Measurements from ENCODE around the gene PHF1. TPM values are rescaled to one million over a fixed set of nuclear protein-coding genes. Genes with fewer than 3 reads are reported as not detected.

The PHF1 gene
- polyA plus RNA-seq, 1 donor (not counting 4 experiments of a cell fraction or from before 2014, with no cell fraction given) = 15.8 TPM

DNA sequence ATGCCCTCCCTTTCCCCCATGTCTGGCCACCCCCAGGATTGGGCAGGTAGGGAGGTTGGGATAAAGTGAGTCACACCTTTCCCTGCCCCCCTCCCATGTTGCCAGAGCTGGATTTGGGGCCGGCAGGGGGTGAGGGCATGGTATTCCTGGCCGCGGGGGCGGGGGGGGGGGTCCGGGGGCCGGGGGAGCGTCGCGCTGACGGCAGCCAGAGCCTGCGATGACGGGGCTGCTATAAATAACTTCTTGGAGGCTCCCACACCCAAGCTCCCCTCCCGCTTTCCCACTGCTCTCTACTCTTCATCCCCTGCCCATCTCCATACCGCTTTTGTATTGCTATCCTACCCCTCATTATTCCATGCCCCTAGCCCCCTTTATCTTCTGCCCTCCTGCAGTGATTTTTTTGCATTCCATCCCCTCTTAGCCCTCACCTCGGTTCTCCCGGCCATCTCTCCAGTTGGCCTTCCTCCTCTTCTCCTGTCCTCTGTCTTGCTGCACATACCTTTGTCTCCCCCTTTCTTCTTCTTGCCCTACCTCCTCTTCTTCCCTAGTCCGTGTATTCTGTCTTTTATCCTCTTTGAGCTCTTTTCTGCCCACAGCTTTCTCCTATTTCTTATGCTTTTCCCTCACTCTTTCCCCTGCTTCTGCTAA, 22.9 kb downstream of the PHF1 start:
- Histone ChIP-seq H3K4me2 (ENCODE audit: control insufficient read depth, extremely low read depth, insufficient read depth, low read depth, low read length) (no peak overlapping the region), H3K27ac (ENCODE audit: control insufficient read depth, insufficient read depth, low read length) (no peak overlapping the region), H3K79me2 (ENCODE audit: control insufficient read depth, insufficient read depth, low read length) (peaks cover 2% of the 10 kb centered on the region), H3K27me3 (ENCODE audit: control insufficient read depth, extremely low read depth, insufficient read depth, low read length) (no peaks in the 10 kb centered on the region), H3K9me3 (ENCODE audit: control insufficient read depth, low read depth, low read length) (no peaks in the 10 kb centered on the region), H3K4me1 (ENCODE audit: control insufficient read depth, extremely low read depth, insufficient read depth, low read length) (peaks cover 27% of the 10 kb centered on the region), H3K9me1 (ENCODE audit: control insufficient read depth, extremely low read depth, insufficient read depth, low read length) (no peaks in the 10 kb centered on the region), H4K20me1 (ENCODE audit: control insufficient read depth, extremely low read depth, insufficient read depth, low read length) (no peaks in the 10 kb centered on the region), H3K36me3 (ENCODE audit: control insufficient read depth in 2 of 2, extremely low read depth in 1 of 2, insufficient read depth in 2 of 2, low read length in 2 of 2) (peaks cover 7 to 14% of the 10 kb centered on the region in 2 experiments), H3K9ac (ENCODE audit: control insufficient read depth, extremely low read depth, insufficient read depth, low read length) (no peak overlapping the region), H3K4me3 (ENCODE audit: control insufficient read depth in 2 of 3, extremely low read depth in 1 of 3, insufficient read depth in 2 of 3, low read depth in 1 of 3, low read length in 3 of 3) (no peak overlapping the region), H2AFZ (ENCODE audit: control insufficient read depth, low read length) (no peak overlapping the region)
- dilution Hi-C loops (cut with MboI; ENCODE audit: extremely low pct_ligation_motif_present, low sequenced_read_pairs) = no loop called here
- DNase-seq (ENCODE audit: low read depth, low spot score) (no peak), FAIRE-seq (no peak)
- TF ChIP-seq EZH2 (IDR thresholded peaks at IDR 0.05; ENCODE audit: low read length) = no peak
- TF ChIP-seq, protein P1, sequence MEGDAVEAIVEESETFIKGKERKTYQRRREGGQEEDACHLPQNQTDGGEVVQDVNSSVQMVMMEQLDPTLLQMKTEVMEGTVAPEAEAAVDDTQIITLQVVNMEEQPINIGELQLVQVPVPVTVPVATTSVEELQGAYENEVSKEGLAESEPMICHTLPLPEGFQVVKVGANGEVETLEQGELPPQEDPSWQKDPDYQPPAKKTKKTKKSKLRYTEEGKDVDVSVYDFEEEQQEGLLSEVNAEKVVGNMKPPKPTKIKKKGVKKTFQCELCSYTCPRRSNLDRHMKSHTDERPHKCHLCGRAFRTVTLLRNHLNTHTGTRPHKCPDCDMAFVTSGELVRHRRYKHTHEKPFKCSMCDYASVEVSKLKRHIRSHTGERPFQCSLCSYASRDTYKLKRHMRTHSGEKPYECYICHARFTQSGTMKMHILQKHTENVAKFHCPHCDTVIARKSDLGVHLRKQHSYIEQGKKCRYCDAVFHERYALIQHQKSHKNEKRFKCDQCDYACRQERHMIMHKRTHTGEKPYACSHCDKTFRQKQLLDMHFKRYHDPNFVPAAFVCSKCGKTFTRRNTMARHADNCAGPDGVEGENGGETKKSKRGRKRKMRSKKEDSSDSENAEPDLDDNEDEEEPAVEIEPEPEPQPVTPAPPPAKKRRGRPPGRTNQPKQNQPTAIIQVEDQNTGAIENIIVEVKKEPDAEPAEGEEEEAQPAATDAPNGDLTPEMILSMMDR (optimal IDR thresholded peaks at IDR 0.05 in 1 of 3, IDR thresholded peaks at IDR 0.05 in 1 of 3, conservative IDR thresholded peaks at IDR 0.05 in 1 of 3; ENCODE audit: extremely low read depth in 1 of 3, insufficient read depth in 2 of 3, low read length in 3 of 3) = no peak

GRCh38 chr6:33434961-33435360, 24.1 kb downstream of the PHF1 start:
- Histone ChIP-seq H4K20me1 (ENCODE audit: control insufficient read depth, extremely low read depth, insufficient read depth, low read length) (no peaks in the 10 kb centered on the region), H3K36me3 (ENCODE audit: control insufficient read depth in 2 of 2, extremely low read depth in 1 of 2, insufficient read depth in 2 of 2, low read length in 2 of 2) (peaks cover 7 to 14% of the 10 kb centered on the region in 2 experiments), H3K4me1 (ENCODE audit: control insufficient read depth, extremely low read depth, insufficient read depth, low read length) (peaks cover 14% of the 10 kb centered on the region), H3K9me1 (ENCODE audit: control insufficient read depth, extremely low read depth, insufficient read depth, low read length) (no peaks in the 10 kb centered on the region), H3K4me3 (ENCODE audit: control insufficient read depth in 2 of 3, extremely low read depth in 1 of 3, insufficient read depth in 2 of 3, low read depth in 1 of 3, low read length in 3 of 3) (no peak overlapping the region), H3K9ac (ENCODE audit: control insufficient read depth, extremely low read depth, insufficient read depth, low read length) (no peak overlapping the region), H3K27ac (ENCODE audit: control insufficient read depth, insufficient read depth, low read length) (no peak overlapping the region), H3K4me2 (ENCODE audit: control insufficient read depth, extremely low read depth, insufficient read depth, low read depth, low read length) (no peak overlapping the region), H3K27me3 (ENCODE audit: control insufficient read depth, extremely low read depth, insufficient read depth, low read length) (no peaks in the 10 kb centered on the region), H2AFZ (ENCODE audit: control insufficient read depth, low read length) (no peak overlapping the region), H3K79me2 (ENCODE audit: control insufficient read depth, insufficient read depth, low read length) (peaks cover 2% of the 10 kb centered on the region), H3K9me3 (ENCODE audit: control insufficient read depth, low read depth, low read length) (no peaks in the 10 kb centered on the region)
- no peak for FAIRE-seq
- TF ChIP-seq EZH2 (IDR thresholded peaks at IDR 0.05; ENCODE audit: low read length) = no peak
- TF ChIP-seq, protein P1 (optimal IDR thresholded peaks at IDR 0.05 in 1 of 3, IDR thresholded peaks at IDR 0.05 in 1 of 3, conservative IDR thresholded peaks at IDR 0.05 in 1 of 3; ENCODE audit: extremely low read depth in 1 of 3, insufficient read depth in 2 of 3, low read length in 3 of 3) = no peak
- DNase-seq (ENCODE audit: low read depth, low spot score) = no peak
- dilution Hi-C loops (cut with MboI; ENCODE audit: extremely low pct_ligation_motif_present, low sequenced_read_pairs) = no loop called here

All from keratinocyte (primary cell).